AG09319 (cell line): ENCODE measurements around the gene GLI2.

Experiments used
- DNase-seq: peaks from one replicate; pipeline ENCODE4 v3.0.0-alpha.2; 2010; ENCODE audit warnings: low read depth; ENCODE audit errors: extremely low read depth
- TF ChIP-seq, protein P1 (sequence below): IDR thresholded peaks from 2 replicates; pipeline ENCODE4 v1.5.1; 2011; ENCODE audit warnings: low read depth, mild to moderate bottlenecking, inconsistent platforms, low read length, moderate library complexity

GLI2 gene

GRCh38 chr2:120771111-120771780 is 35.6 kb downstream of the GLI2 start:
- DNase-seq = no peak

GRCh38 chr2:120771781-120772208 is 36.1 kb downstream of the GLI2 start:
- no peak for DNase-seq
- TF ChIP-seq, protein P1, sequence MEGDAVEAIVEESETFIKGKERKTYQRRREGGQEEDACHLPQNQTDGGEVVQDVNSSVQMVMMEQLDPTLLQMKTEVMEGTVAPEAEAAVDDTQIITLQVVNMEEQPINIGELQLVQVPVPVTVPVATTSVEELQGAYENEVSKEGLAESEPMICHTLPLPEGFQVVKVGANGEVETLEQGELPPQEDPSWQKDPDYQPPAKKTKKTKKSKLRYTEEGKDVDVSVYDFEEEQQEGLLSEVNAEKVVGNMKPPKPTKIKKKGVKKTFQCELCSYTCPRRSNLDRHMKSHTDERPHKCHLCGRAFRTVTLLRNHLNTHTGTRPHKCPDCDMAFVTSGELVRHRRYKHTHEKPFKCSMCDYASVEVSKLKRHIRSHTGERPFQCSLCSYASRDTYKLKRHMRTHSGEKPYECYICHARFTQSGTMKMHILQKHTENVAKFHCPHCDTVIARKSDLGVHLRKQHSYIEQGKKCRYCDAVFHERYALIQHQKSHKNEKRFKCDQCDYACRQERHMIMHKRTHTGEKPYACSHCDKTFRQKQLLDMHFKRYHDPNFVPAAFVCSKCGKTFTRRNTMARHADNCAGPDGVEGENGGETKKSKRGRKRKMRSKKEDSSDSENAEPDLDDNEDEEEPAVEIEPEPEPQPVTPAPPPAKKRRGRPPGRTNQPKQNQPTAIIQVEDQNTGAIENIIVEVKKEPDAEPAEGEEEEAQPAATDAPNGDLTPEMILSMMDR = no peak

More at GRCh38 chr2:120771111-120771780, 35.6 kb downstream of the GLI2 start:
- TF ChIP-seq, protein P1 = no peak

GRCh38 chr2:120772261-120772660 is 36.6 kb downstream of the GLI2 start:
- no peak for DNase-seq
- TF ChIP-seq, protein P1 = no peak

DNA sequence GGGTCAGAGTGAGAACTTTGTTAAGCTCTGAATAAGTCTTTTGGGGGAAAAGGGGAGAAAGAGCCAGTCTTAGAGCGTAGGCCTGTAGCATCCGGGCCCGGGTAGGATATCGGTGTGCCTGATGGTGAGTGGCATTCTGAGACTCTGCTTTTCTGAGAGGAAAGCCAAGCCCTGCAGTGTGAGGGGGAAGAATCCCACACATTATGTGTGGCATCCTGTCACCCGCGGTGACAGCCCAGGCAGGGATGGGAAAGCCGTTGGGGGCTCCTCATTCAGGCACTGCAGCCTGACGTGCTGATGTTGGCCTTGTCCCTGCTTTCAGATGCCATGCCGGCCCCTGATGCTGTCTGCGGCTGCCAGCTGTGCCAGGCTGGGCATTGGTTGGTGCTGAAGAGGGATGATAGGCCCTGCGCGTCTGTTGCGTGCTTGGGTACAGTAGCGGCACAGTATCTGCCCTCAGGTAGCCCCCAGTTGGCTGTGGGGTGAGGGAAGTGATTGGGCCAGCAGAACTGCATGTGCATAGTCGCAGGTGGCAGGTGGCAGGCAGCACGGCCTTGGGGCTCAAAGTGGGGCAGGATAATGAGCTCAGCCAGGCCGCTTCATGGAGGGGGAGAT is 37.6 kb downstream of the GLI2 start:
- TF ChIP-seq, protein P1 = no peak
- no peak for DNase-seq

- TF ChIP-seq, protein P1 = no peak
- no peak for DNase-seq
Observed at GRCh38 chr2:120774557-120775160, 39.0 kb downstream of the GLI2 start.

- no peak for DNase-seq
- TF ChIP-seq, protein P1 = no peak
Observed at GRCh38 chr2:120775194-120775593, 39.5 kb downstream of the GLI2 start.
